Tibial nerve (tissue), 4 donors: ENCODE results near the gene COL2A1. TPM values are rescaled to one million over a fixed set of nuclear protein-coding genes. Genes with fewer than 3 reads are reported as not detected.

Experiments
- DNase-seq, 2 donors: peaks; one replicate each; pipeline ENCODE4 v3.0.0-alpha.2; 2019; ENCODE audit warnings: low spot score in 2 of 2
- H3K27ac ChIP-seq, 4 donors: fragments of 200-600 bp; sonication (generic) in 3 of 4; one replicate each; pipeline ENCODE4 v1.5.1; 2017 to 2019; ENCODE audit warnings: mild to moderate bottlenecking in 1 of 4
- H3K27me3 ChIP-seq, 2 donors: fragments of 200-600 bp; sonication (generic) in 1 of 2; one replicate each; pipeline versions ENCODE4 v1.5.1 to v1.6.0; 2017 to 2019
- H3K36me3 ChIP-seq, 3 donors: fragments of 200-600 bp; sonication (generic); one replicate each; pipeline ENCODE4 v1.5.1; 2018 to 2019
- H3K4me1 ChIP-seq, 4 donors: fragments of 200-600 bp; sonication (generic) in 3 of 4; one replicate each; pipeline ENCODE4 v1.5.1; 2017 to 2019
- H3K4me3 ChIP-seq, 4 donors: fragments of 200-600 bp; sonication (generic) in 3 of 4; one replicate each; pipeline ENCODE4 v1.5.1; 2017 to 2019; ENCODE audit warnings: mild to moderate bottlenecking in 1 of 4, moderate library complexity in 1 of 4
- H3K9me3 ChIP-seq, 4 donors: fragments of 200-600 bp; sonication (generic) in 3 of 4; one replicate each; pipeline ENCODE4 v1.5.1; 2017 to 2019
- CTCF ChIP-seq, 5 experiments: fragments of 200-600 bp in 3 of 5; fragments of 450-650 bp in 2 of 5; sonication (generic) in 3 of 5; IDR thresholded peaks; one replicate each; pipeline ENCODE4 v1.5.1; 2016 to 2019; ENCODE audit warnings: antibody characterized with exemption in 5 of 5, mild to moderate bottlenecking in 3 of 5, moderate library complexity in 2 of 5
- EP300 ChIP-seq, 2 donors: sonication (generic); formaldehyde crosslinking; IDR thresholded peaks; one replicate each; pipeline ENCODE4 v1.6.1; 2017; ENCODE audit warnings: antibody characterized with exemption in 2 of 2, mild to moderate bottlenecking in 1 of 2
- POLR2A ChIP-seq, 2 donors: fragments of 450-650 bp; IDR thresholded peaks; one replicate each; pipeline ENCODE4 v1.6.1; 2017; ENCODE audit warnings: antibody characterized with exemption in 2 of 2, mild to moderate bottlenecking in 2 of 2, moderate library complexity in 2 of 2
- WGBS, 2 donors: methylation state at CpG; one replicate each; pipeline ENCODE4 v1.1.5; 2018; 5-methylcytosine and 5-hydroxymethylcytosine counted together
- total RNA-seq, 4 donors: library from RNA; depleted of rRNA; stranded (reverse); fragments of >200 nt; gene quantifications; one replicate each; pipeline ENCODE4 v1.1.0, GENCODE V29; 2016

Gene COL2A1
- total RNA-seq, 4 donors from 2014 or later: not detected

- WGBS, 2 donors: 68 to 69% methylated on average over 3 of the region's 3 CpGs
These were observed 17.9 kb upstream of the COL2A1 start for GRCh38 chr12:48022180-48022521.

GRCh38 chr12:48021485-48022179 lies 17.4 kb upstream of the COL2A1 start:
- no peak for DNase-seq
- Histone ChIP-seq H3K36me3 (no peaks in the 10 kb centered on the region), H3K4me3 (no peak overlapping the region), H3K9me3 (no peaks in the 10 kb centered on the region), H3K27ac (no peak overlapping the region), H3K4me1 (no peaks in the 10 kb centered on the region), H3K27me3 (peaks cover 0 to 16% of the 10 kb centered on the region in 2 donors)
- no peak for TF ChIP-seq POLR2A (IDR thresholded peaks at IDR 0.05)
- TF ChIP-seq EP300 (IDR thresholded peaks at IDR 0.05): no peak
- TF ChIP-seq CTCF (IDR thresholded peaks at IDR 0.05): no peak
- WGBS, 2 donors: 40 to 41% methylated on average over 5 of the region's 5 CpGs

More at GRCh38 chr12:48022180-48022521, 17.9 kb upstream of the COL2A1 start:
- no peak for TF ChIP-seq EP300 (IDR thresholded peaks at IDR 0.05)
- no peak for TF ChIP-seq POLR2A (IDR thresholded peaks at IDR 0.05)
- TF ChIP-seq CTCF (IDR thresholded peaks at IDR 0.05): no peak
- Histone ChIP-seq H3K4me3 (no peak overlapping the region), H3K27me3 (peaks cover 0 to 14% of the 10 kb centered on the region in 2 donors), H3K9me3 (no peaks in the 10 kb centered on the region), H3K36me3 (no peaks in the 10 kb centered on the region), H3K27ac (no peak overlapping the region), H3K4me1 (no peaks in the 10 kb centered on the region)
- no peak for DNase-seq

- no peak overlapping the region for H3K27ac ChIP-seq
- no peak for DNase-seq
- peaks cover 0 to 21% of the 10 kb centered on the region in 2 donors for H3K27me3 ChIP-seq
- no peaks in the 10 kb centered on the region for H3K9me3 ChIP-seq
- no peaks in the 10 kb centered on the region for H3K36me3 ChIP-seq
- WGBS, 2 donors: 56 to 71% methylated on average over 3 of the region's 3 CpGs
- H3K4me1 ChIP-seq: no peaks in the 10 kb centered on the region
- TF ChIP-seq POLR2A (IDR thresholded peaks at IDR 0.05): no peak
- TF ChIP-seq CTCF (IDR thresholded peaks at IDR 0.05): no peak
- no peak for TF ChIP-seq EP300 (IDR thresholded peaks at IDR 0.05)
- H3K4me3 ChIP-seq: no peak overlapping the region
These were observed 15.5 kb upstream of the COL2A1 start for GRCh38 chr12:48019639-48020265.

GRCh38 chr12:48018618-48018995 lies 14.3 kb upstream of the COL2A1 start:
- H3K27ac ChIP-seq: no peak overlapping the region
- TF ChIP-seq EP300 (IDR thresholded peaks at IDR 0.05) (no peak), CTCF (IDR thresholded peaks at IDR 0.05) (no peak), POLR2A (IDR thresholded peaks at IDR 0.05) (no peak)
- peaks cover 0 to 21% of the 10 kb centered on the region in 2 donors for H3K27me3 ChIP-seq
- 72 to 73% methylated on average over 4 of the region's 4 CpGs for WGBS, 2 donors
- no peaks in the 10 kb centered on the region for H3K4me1 ChIP-seq
- no peak for DNase-seq
- H3K36me3 ChIP-seq: no peaks in the 10 kb centered on the region
- no peaks in the 10 kb centered on the region for H3K9me3 ChIP-seq
- H3K4me3 ChIP-seq: no peak overlapping the region

- no peak for TF ChIP-seq CTCF (IDR thresholded peaks at IDR 0.05)
- TF ChIP-seq POLR2A (IDR thresholded peaks at IDR 0.05): no peak
- no peak for TF ChIP-seq EP300 (IDR thresholded peaks at IDR 0.05)
- no peak for DNase-seq
- Histone ChIP-seq H3K4me1 (no peaks in the 10 kb centered on the region), H3K4me3 (no peak overlapping the region), H3K27me3 (peaks cover 0 to 21% of the 10 kb centered on the region in 2 donors), H3K36me3 (no peaks in the 10 kb centered on the region), H3K9me3 (no peaks in the 10 kb centered on the region), H3K27ac (no peak overlapping the region)
- 76 to 84% methylated on average over 4 of the region's 4 CpGs for WGBS, 2 donors
These were observed 13.8 kb upstream of the COL2A1 start for GRCh38 chr12:48017921-48018617.
